GM12801 (cell line): ENCODE measurements around the gene C10orf62.

Experiments used
- CTCF ChIP-seq: IDR thresholded peaks from one replicate; pipeline ENCODE4 v1.5.1; 2011; ENCODE audit warnings: control low read depth; ENCODE audit not compliant: insufficient read length; ENCODE audit errors: extremely low read depth

Gene C10orf62

GRCh38 chr10:97547962-97548361 lies 41.6 kb upstream of the C10orf62 start:
- TF ChIP-seq CTCF, result no peak

GRCh38 chr10:97548828-97549455 lies 40.6 kb upstream of the C10orf62 start:
- no peak for TF ChIP-seq CTCF

- no peak for TF ChIP-seq CTCF
These were observed 39.8 kb upstream of the C10orf62 start for GRCh38 chr10:97549587-97550322.

GRCh38 chr10:97550336-97551149 lies 39.0 kb upstream of the C10orf62 start:
- no peak for TF ChIP-seq CTCF

GRCh38 chr10:97551271-97551670 lies 38.2 kb upstream of the C10orf62 start:
- no peak for TF ChIP-seq CTCF

- no peak for TF ChIP-seq CTCF
These were observed 35.9 kb upstream of the C10orf62 start for GRCh38 chr10:97553575-97554031.

- TF ChIP-seq CTCF, result no peak
These were observed 26.2 kb upstream of the C10orf62 start for GRCh38 chr10:97563337-97563736.
